ENCODE data around the gene SULF2.

GRCh38 chr20:47672886-47673670, 112.2 kb downstream of the SULF2 start:
- TF ChIP-seq CTCF (IDR thresholded peaks at IDR 0.05) (no peak), EZH2 (IDR thresholded peaks at IDR 0.05) (no peak)
